GM12873 (cell line): ENCODE results near the gene KPNB1.

Experiments used
- CTCF ChIP-seq: IDR thresholded peaks from 2 replicates; pipeline ENCODE4 v1.5.1; 2012; ENCODE audit warnings: low read depth, mild to moderate bottlenecking, moderate library complexity, low read length, control low read depth; ENCODE audit not compliant: insufficient read depth; ENCODE audit errors: missing control alignments

Gene KPNB1

DNA sequence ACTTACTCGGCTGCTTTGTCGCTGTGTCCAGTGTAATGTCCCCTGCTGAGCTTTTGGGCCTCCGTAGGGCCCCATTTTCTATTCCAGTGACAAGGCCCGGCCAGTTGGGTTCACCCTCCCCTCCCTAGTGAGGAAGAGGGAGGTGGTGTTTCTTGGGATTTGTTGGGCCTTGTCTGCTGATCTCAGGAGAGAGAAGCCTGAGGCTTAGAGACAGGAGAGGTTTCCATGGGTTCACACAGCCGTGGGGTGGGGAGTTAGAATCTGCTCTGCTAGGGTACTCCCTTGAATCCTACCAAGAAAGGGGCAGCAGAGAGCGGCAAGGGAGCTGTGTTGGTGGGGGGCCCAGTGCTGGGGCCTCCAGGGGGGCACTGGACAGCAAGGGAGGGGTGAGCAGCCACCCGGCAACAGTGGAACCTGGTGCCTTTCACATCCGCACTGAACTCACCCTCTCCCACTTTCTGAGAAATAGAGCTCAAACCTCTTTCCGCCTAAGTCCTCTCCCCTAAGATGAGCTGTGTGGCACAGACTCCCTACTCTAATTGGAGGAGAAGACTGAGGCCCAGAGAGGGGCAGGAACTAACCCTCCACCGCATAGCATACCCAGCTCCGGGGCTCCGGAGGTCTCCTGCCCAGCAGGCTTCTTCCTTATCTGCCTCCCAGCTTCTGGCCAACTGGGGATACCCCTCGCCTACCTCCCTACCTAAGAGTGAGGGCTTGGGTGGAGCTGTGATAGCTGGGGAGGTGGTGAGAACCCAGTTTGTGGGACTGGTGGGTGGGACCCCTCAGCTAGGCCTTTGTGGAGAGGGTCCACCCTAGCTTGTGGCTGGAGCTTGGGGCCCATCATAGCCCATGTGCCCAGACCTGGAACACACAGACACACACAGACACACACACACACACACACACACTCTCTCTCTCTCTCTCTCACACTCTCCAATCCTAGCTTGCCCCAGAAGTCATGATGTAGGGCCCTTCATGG lies 51.0 kb downstream of the KPNB1 start:
- no peak for TF ChIP-seq CTCF

GRCh38 chr17:47701608-47702007 lies 51.9 kb downstream of the KPNB1 start:
- no peak for TF ChIP-seq CTCF

GRCh38 chr17:47702391-47702995 lies 52.8 kb downstream of the KPNB1 start:
- TF ChIP-seq CTCF, result no peak

DNA sequence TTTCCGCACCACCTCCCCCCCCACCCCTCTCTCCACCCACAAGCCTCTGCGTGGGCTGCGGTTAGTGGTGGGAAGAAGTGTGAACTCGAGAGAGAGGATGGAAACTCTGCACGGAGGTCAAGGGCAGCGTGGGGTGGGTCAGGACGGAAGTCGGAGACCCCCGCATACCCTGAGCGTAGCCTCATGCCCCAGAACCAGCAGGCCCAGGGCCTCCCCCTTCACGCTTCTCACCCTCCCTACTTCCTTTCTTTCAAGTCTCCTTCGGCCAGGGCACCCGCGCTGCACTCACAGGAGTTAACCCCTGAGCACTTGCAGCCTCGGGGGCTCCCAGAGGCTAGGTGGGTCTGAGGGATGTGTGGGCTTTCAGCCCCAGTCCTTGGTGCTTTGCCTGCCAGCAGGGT lies 53.5 kb downstream of the KPNB1 start:
- no peak for TF ChIP-seq CTCF

DNA sequence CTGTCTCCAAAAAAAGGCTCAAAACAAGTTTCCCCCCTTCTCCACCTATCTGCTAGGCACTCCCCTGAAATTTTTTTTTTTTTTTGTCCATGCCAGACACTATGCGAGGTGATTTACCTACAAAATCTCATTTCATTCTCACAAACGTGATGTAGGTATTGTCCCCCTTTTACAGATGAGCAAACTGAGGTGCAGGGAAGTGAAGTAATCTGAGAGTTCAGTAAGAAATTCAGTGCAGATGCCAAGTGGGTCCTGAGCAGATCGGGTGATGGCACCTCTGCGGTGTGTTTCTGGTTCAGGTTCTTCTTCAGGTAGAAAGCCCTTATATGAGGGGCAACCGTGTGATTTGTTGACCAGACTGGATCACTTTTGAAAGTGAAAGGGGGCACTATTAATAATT lies 54.0 kb downstream of the KPNB1 start:
- no peak for TF ChIP-seq CTCF

GRCh38 chr17:47704116-47704515 lies 54.4 kb downstream of the KPNB1 start:
- TF ChIP-seq CTCF, result no peak

GRCh38 chr17:47704736-47705135 lies 55.0 kb downstream of the KPNB1 start:
- no peak for TF ChIP-seq CTCF
